NB4 (cell line): Measurements from ENCODE around the gene KDM4C.

Experiments used
- CTCF ChIP-seq: IDR thresholded peaks from one replicate; pipeline ENCODE4 v1.5.1; 2012; ENCODE audit warnings: low read depth, low read length
- MAX ChIP-seq: IDR thresholded peaks from 2 replicates; pipeline ENCODE4 v1.6.1; 2011; ENCODE audit warnings: low read depth, low read length
- MYC ChIP-seq: IDR thresholded peaks from 2 replicates; pipeline ENCODE4 v1.6.1; 2011; ENCODE audit warnings: low read depth, low read length

GRCh38 chr9:7094576-7094975 is 336.8 kb downstream of the KDM4C start:
- TF ChIP-seq CTCF (no peak), MYC (no peak), MAX (no peak)
